HUES48 (cell line): ENCODE measurements around the gene CRTC1.

Experiments used
- H3K27ac ChIP-seq: one replicate; pipeline ENCODE4 v1.7.0; 2013; ENCODE audit warnings: low read depth, low read length, inconsistent platforms
- H3K27me3 ChIP-seq: 2 replicates; pipeline ENCODE4 v1.6.1; 2013; ENCODE audit warnings: mild to moderate bottlenecking, low read length; ENCODE audit not compliant: control insufficient read depth, insufficient read depth
- H3K36me3 ChIP-seq: 2 replicates; pipeline ENCODE4 v1.6.1; 2013; ENCODE audit warnings: low read length; ENCODE audit not compliant: control insufficient read depth, insufficient read depth
- H3K4me1 ChIP-seq: 2 replicates; pipeline ENCODE4 v1.6.1; 2013; ENCODE audit warnings: mild to moderate bottlenecking, low read length; ENCODE audit not compliant: control insufficient read depth, insufficient read depth
- H3K4me3 ChIP-seq: 2 replicates; pipeline ENCODE4 v1.5.1; 2013; ENCODE audit warnings: mild to moderate bottlenecking, low read depth, low read length
- H3K9ac ChIP-seq: 2 replicates; pipeline ENCODE4 v1.6.1; 2013; ENCODE audit warnings: mild to moderate bottlenecking, low read depth, low read length, moderate library complexity
- H3K9me3 ChIP-seq: 2 replicates; pipeline ENCODE4 v1.6.1; 2013; ENCODE audit warnings: low read length; ENCODE audit not compliant: control insufficient read depth, insufficient read depth

The CRTC1 gene

GRCh38 chr19:18654469-18654868 is 29.0 kb upstream of the CRTC1 start:
- Histone ChIP-seq H3K27ac (no peak overlapping the region), H3K9me3 (no peaks in the 10 kb centered on the region), H3K27me3 (no peaks in the 10 kb centered on the region), H3K9ac (no peak overlapping the region), H3K4me1 (no peaks in the 10 kb centered on the region), H3K36me3 (no peaks in the 10 kb centered on the region), H3K4me3 (no peak overlapping the region)

- H3K4me1 ChIP-seq: no peaks in the 10 kb centered on the region
- H3K27ac ChIP-seq: no peak overlapping the region
- no peak overlapping the region for H3K4me3 ChIP-seq
These were observed 28.2 kb upstream of the CRTC1 start for GRCh38 chr19:18655173-18655844.

GRCh38 chr19:18656337-18657086 is 27.0 kb upstream of the CRTC1 start:
- Histone ChIP-seq H3K4me1 (no peaks in the 10 kb centered on the region), H3K27ac (no peak overlapping the region), H3K27me3 (no peaks in the 10 kb centered on the region), H3K36me3 (no peaks in the 10 kb centered on the region), H3K9me3 (no peaks in the 10 kb centered on the region), H3K9ac (no peak overlapping the region), H3K4me3 (no peak overlapping the region)

More at GRCh38 chr19:18655173-18655844, 28.2 kb upstream of the CRTC1 start:
- Histone ChIP-seq H3K9ac (no peak overlapping the region), H3K9me3 (no peaks in the 10 kb centered on the region), H3K36me3 (no peaks in the 10 kb centered on the region), H3K27me3 (no peaks in the 10 kb centered on the region)

- Histone ChIP-seq H3K9me3 (no peaks in the 10 kb centered on the region), H3K4me1 (no peaks in the 10 kb centered on the region), H3K4me3 (no peak overlapping the region), H3K27me3 (no peaks in the 10 kb centered on the region), H3K36me3 (no peaks in the 10 kb centered on the region), H3K27ac (no peak overlapping the region), H3K9ac (no peak overlapping the region)
These were observed 25.7 kb upstream of the CRTC1 start for GRCh38 chr19:18657590-18658365.

- H3K4me3 ChIP-seq: no peak overlapping the region
- H3K4me1 ChIP-seq: peaks cover 3% of the 10 kb centered on the region; the same call in 1 of the 2 replicates
- H3K9ac ChIP-seq: no peak overlapping the region
- H3K27ac ChIP-seq: no peak overlapping the region
- H3K27me3 ChIP-seq: no peaks in the 10 kb centered on the region
- no peaks in the 10 kb centered on the region for H3K9me3 ChIP-seq
- H3K36me3 ChIP-seq: no peaks in the 10 kb centered on the region
These were observed 25.1 kb upstream of the CRTC1 start for GRCh38 chr19:18658366-18658855.

GRCh38 chr19:18659281-18660050 is 24.0 kb upstream of the CRTC1 start:
- H3K27me3 ChIP-seq: no peaks in the 10 kb centered on the region
- no peaks in the 10 kb centered on the region for H3K36me3 ChIP-seq
- H3K27ac ChIP-seq: no peak overlapping the region
- H3K4me3 ChIP-seq: no peak overlapping the region
- peaks cover 3% of the 10 kb centered on the region; the same call in 1 of the 2 replicates for H3K4me1 ChIP-seq
- no peaks in the 10 kb centered on the region for H3K9me3 ChIP-seq
- H3K9ac ChIP-seq: no peak overlapping the region

- H3K9ac ChIP-seq: no peak overlapping the region
- no peak overlapping the region for H3K27ac ChIP-seq
- H3K4me3 ChIP-seq: no peak overlapping the region
- peaks cover 3% of the 10 kb centered on the region; the same call in 1 of the 2 replicates for H3K4me1 ChIP-seq
- no peaks in the 10 kb centered on the region for H3K27me3 ChIP-seq
- no peaks in the 10 kb centered on the region for H3K9me3 ChIP-seq
- no peaks in the 10 kb centered on the region for H3K36me3 ChIP-seq
These were observed 23.2 kb upstream of the CRTC1 start for GRCh38 chr19:18660051-18660910.

- H3K4me3 ChIP-seq: no peak overlapping the region
- H3K36me3 ChIP-seq: no peaks in the 10 kb centered on the region
- no peak overlapping the region for H3K27ac ChIP-seq
- H3K9ac ChIP-seq: no peak overlapping the region
- no peaks in the 10 kb centered on the region for H3K27me3 ChIP-seq
- H3K9me3 ChIP-seq: no peaks in the 10 kb centered on the region
- peaks cover 3% of the 10 kb centered on the region; the same call in 1 of the 2 replicates for H3K4me1 ChIP-seq
These were observed 22.4 kb upstream of the CRTC1 start for GRCh38 chr19:18660939-18661670.

GRCh38 chr19:18662972-18663732 is 20.3 kb upstream of the CRTC1 start:
- H3K4me1 ChIP-seq: peaks cover 3% of the 10 kb centered on the region; the same call in 1 of the 2 replicates

More at GRCh38 chr19:18662972-18663732, 20.3 kb upstream of the CRTC1 start:
- no peaks in the 10 kb centered on the region for H3K9me3 ChIP-seq
- H3K4me3 ChIP-seq: no peak overlapping the region
- H3K9ac ChIP-seq: no peak overlapping the region
- no peak overlapping the region for H3K27ac ChIP-seq
- peaks cover 8% of the 10 kb centered on the region for H3K36me3 ChIP-seq
- no peaks in the 10 kb centered on the region for H3K27me3 ChIP-seq
